ENCODE results near the gene USP44.

USP44 gene

DNA sequence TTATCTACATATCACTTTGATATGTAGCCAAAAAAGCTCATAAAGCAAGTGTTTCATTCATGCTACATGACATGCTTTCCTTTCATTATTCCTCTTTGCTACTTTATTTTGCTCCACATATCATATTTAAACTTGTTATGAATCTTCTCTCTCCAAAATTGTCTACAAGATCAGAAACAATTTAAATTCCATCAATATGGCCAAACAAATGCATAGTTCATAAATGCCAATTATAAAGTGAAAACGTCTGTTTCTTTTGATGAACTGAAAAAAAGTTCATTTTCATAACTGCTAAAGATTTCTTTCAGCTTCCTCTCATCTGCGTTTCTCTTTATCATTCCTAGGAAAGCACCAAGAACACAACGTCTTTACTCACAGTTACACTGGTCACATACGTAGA is 22.8 kb downstream of the USP44 start:
- no peak overlapping the region for H3K4me3 ChIP-seq (ENCODE audit: low read length)
- H3K27ac ChIP-seq (ENCODE audit: low read length): no peak overlapping the region
- H3K27me3 ChIP-seq (ENCODE audit: control insufficient read depth, insufficient read depth, low read length): no peaks in the 10 kb centered on the region

DNA sequence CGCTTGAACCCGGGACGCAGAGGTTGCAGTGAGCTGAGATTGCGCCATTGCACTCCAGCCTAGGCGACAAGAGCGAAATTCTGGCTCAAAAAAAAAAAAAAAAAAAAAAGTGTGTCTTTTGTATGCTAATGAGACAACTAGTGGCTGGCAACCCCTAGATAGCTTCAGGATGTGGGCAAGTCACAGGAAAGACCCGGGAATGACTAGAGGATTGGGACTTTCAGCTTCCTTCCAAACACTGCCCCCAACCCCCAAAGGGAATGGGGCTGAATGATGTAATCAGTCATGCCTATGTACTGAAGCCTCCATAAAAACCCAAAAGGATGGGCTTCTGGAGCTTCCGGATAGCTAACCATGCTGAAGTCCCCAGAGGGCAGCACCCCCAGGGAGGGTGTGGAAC is 28.6 kb downstream of the USP44 start:
- peak overlapping the region; percentile 18 for H3K27ac ChIP-seq (ENCODE audit: low read length)

More for the DNA sequence above, 22.8 kb downstream of the USP44 start:
- H3K36me3 ChIP-seq (ENCODE audit: control insufficient read depth, low read depth, low read length): peaks cover 64% of the 10 kb centered on the region
- H3K9ac ChIP-seq (ENCODE audit: low read length): no peak overlapping the region
- no peaks in the 10 kb centered on the region for H3K9me3 ChIP-seq (ENCODE audit: control insufficient read depth, low read depth, low read length)
- no peaks in the 10 kb centered on the region for H3K4me1 ChIP-seq (ENCODE audit: control insufficient read depth, low read depth, low read length)

GRCh38 chr12:95520816-95521215 is 30.5 kb downstream of the USP44 start:
- H3K9me3 ChIP-seq (ENCODE audit: control insufficient read depth, low read depth, low read length): no peaks in the 10 kb centered on the region
- H3K4me3 ChIP-seq (ENCODE audit: low read length): no peak overlapping the region
- H3K27ac ChIP-seq (ENCODE audit: low read length): no peak overlapping the region
- peaks cover 4% of the 10 kb centered on the region for H3K4me1 ChIP-seq (ENCODE audit: control insufficient read depth, low read depth, low read length)
- no peak overlapping the region for H3K9ac ChIP-seq (ENCODE audit: low read length)
- peaks cover 83% of the 10 kb centered on the region for H3K36me3 ChIP-seq (ENCODE audit: control insufficient read depth, low read depth, low read length)
- H3K27me3 ChIP-seq (ENCODE audit: control insufficient read depth, insufficient read depth, low read length): no peaks in the 10 kb centered on the region

More for the DNA sequence above, 28.6 kb downstream of the USP44 start:
- no peak overlapping the region for H3K4me3 ChIP-seq (ENCODE audit: low read length)
- H3K27me3 ChIP-seq (ENCODE audit: control insufficient read depth, insufficient read depth, low read length): no peaks in the 10 kb centered on the region
- H3K9me3 ChIP-seq (ENCODE audit: control insufficient read depth, low read depth, low read length): no peaks in the 10 kb centered on the region
- H3K36me3 ChIP-seq (ENCODE audit: control insufficient read depth, low read depth, low read length): peaks cover 70% of the 10 kb centered on the region
- H3K4me1 ChIP-seq (ENCODE audit: control insufficient read depth, low read depth, low read length): peaks cover 4% of the 10 kb centered on the region
- H3K9ac ChIP-seq (ENCODE audit: low read length): no peak overlapping the region

GRCh38 chr12:95518944-95519343 is 32.3 kb downstream of the USP44 start:
- no peaks in the 10 kb centered on the region for H3K9me3 ChIP-seq (ENCODE audit: control insufficient read depth, low read depth, low read length)
- H3K36me3 ChIP-seq (ENCODE audit: control insufficient read depth, low read depth, low read length): peaks cover 73% of the 10 kb centered on the region
- no peak overlapping the region for H3K27ac ChIP-seq (ENCODE audit: low read length)
- no peak overlapping the region for H3K9ac ChIP-seq (ENCODE audit: low read length)
- H3K27me3 ChIP-seq (ENCODE audit: control insufficient read depth, insufficient read depth, low read length): no peaks in the 10 kb centered on the region
- H3K4me1 ChIP-seq (ENCODE audit: control insufficient read depth, low read depth, low read length): peaks cover 4% of the 10 kb centered on the region
- no peak overlapping the region for H3K4me3 ChIP-seq (ENCODE audit: low read length)

GRCh38 chr12:95517246-95517645 is 34.0 kb downstream of the USP44 start:
- Histone ChIP-seq H3K9me3 (ENCODE audit: control insufficient read depth, low read depth, low read length) (no peaks in the 10 kb centered on the region), H3K4me1 (ENCODE audit: control insufficient read depth, low read depth, low read length) (no peaks in the 10 kb centered on the region), H3K9ac (ENCODE audit: low read length) (no peak overlapping the region), H3K36me3 (ENCODE audit: control insufficient read depth, low read depth, low read length) (peaks cover 74% of the 10 kb centered on the region), H3K27me3 (ENCODE audit: control insufficient read depth, insufficient read depth, low read length) (no peaks in the 10 kb centered on the region), H3K27ac (ENCODE audit: low read length) (no peak overlapping the region), H3K4me3 (ENCODE audit: low read length) (no peak overlapping the region)

DNA sequence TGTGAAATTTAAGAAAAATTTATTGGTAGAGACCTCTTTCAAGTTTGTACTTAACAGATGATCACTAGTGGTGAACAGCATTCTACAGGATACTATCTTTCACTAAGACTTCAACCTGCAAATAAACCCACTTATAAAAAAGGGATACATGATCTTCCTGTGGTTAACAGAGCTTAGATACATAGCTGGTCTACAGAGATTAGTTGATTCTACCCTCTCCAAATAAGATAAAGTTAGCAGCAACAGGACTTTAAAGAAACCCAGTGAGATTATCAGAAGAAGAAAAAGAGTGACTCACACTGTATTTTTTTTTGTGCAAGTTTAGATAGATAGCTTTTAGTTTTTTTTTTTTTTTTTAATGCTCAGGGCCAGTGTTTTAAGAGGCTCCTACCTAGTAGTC is 34.5 kb downstream of the USP44 start:
- H3K4me3 ChIP-seq (ENCODE audit: low read length): no peak overlapping the region
- no peaks in the 10 kb centered on the region for H3K27me3 ChIP-seq (ENCODE audit: control insufficient read depth, insufficient read depth, low read length)
- H3K36me3 ChIP-seq (ENCODE audit: control insufficient read depth, low read depth, low read length): peaks cover 74% of the 10 kb centered on the region
- H3K4me1 ChIP-seq (ENCODE audit: control insufficient read depth, low read depth, low read length): no peaks in the 10 kb centered on the region
- no peak overlapping the region for H3K9ac ChIP-seq (ENCODE audit: low read length)
- H3K27ac ChIP-seq (ENCODE audit: low read length): no peak overlapping the region
- H3K9me3 ChIP-seq (ENCODE audit: control insufficient read depth, low read depth, low read length): no peaks in the 10 kb centered on the region

GRCh38 chr12:95515197-95515596 is 36.1 kb downstream of the USP44 start:
- peaks cover 71% of the 10 kb centered on the region for H3K36me3 ChIP-seq (ENCODE audit: control insufficient read depth, low read depth, low read length)
- no peaks in the 10 kb centered on the region for H3K9me3 ChIP-seq (ENCODE audit: control insufficient read depth, low read depth, low read length)
- H3K27me3 ChIP-seq (ENCODE audit: control insufficient read depth, insufficient read depth, low read length): no peaks in the 10 kb centered on the region
- no peaks in the 10 kb centered on the region for H3K4me1 ChIP-seq (ENCODE audit: control insufficient read depth, low read depth, low read length)
- no peak overlapping the region for H3K27ac ChIP-seq (ENCODE audit: low read length)
- H3K9ac ChIP-seq (ENCODE audit: low read length): no peak overlapping the region
- H3K4me3 ChIP-seq (ENCODE audit: low read length): no peak overlapping the region

DNA sequence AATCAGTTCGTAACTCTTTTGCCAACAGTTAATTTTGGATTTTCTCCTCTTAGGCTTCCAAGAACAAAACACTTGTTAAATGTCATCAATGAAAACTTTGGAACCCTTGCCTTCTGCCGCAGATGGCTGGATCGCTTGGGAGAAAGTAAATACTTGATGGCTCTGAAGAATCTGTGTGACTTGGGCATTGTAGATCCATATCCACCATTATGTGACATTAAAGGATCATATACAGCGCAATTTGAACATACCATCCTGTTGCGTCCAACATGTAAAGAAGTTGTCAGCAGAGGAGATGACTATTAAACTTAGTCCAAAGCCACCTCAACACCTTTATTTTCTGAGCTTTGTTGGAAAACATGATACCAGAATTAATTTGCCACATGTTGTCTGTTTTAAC is 37.7 kb downstream of the USP44 start:
- peaks cover 70% of the 10 kb centered on the region for H3K36me3 ChIP-seq (ENCODE audit: control insufficient read depth, low read depth, low read length)
- H3K27me3 ChIP-seq (ENCODE audit: control insufficient read depth, insufficient read depth, low read length): no peaks in the 10 kb centered on the region
- no peak overlapping the region for H3K27ac ChIP-seq (ENCODE audit: low read length)

GRCh38 chr12:95511977-95512376 is 39.3 kb downstream of the USP44 start:
- Histone ChIP-seq H3K9ac (ENCODE audit: low read length) (no peak overlapping the region), H3K27me3 (ENCODE audit: control insufficient read depth, insufficient read depth, low read length) (no peaks in the 10 kb centered on the region), H3K27ac (ENCODE audit: low read length) (no peak overlapping the region), H3K4me3 (ENCODE audit: low read length) (no peak overlapping the region), H3K36me3 (ENCODE audit: control insufficient read depth, low read depth, low read length) (peaks cover 71% of the 10 kb centered on the region), H3K4me1 (ENCODE audit: control insufficient read depth, low read depth, low read length) (no peaks in the 10 kb centered on the region), H3K9me3 (ENCODE audit: control insufficient read depth, low read depth, low read length) (no peaks in the 10 kb centered on the region)

More for the DNA sequence above, 37.7 kb downstream of the USP44 start:
- Histone ChIP-seq H3K4me1 (ENCODE audit: control insufficient read depth, low read depth, low read length) (no peaks in the 10 kb centered on the region), H3K4me3 (ENCODE audit: low read length) (no peak overlapping the region), H3K9me3 (ENCODE audit: control insufficient read depth, low read depth, low read length) (no peaks in the 10 kb centered on the region), H3K9ac (ENCODE audit: low read length) (no peak overlapping the region)

- H3K9me3 ChIP-seq (ENCODE audit: control insufficient read depth, low read depth, low read length): no peaks in the 10 kb centered on the region
- H3K4me1 ChIP-seq (ENCODE audit: control insufficient read depth, low read depth, low read length): no peaks in the 10 kb centered on the region
- H3K27ac ChIP-seq (ENCODE audit: low read length): no peak overlapping the region
- H3K4me3 ChIP-seq (ENCODE audit: low read length): no peak overlapping the region
- H3K27me3 ChIP-seq (ENCODE audit: control insufficient read depth, insufficient read depth, low read length): no peaks in the 10 kb centered on the region
- no peak overlapping the region for H3K9ac ChIP-seq (ENCODE audit: low read length)
- peaks cover 76% of the 10 kb centered on the region for H3K36me3 ChIP-seq (ENCODE audit: control insufficient read depth, low read depth, low read length)
Measured at GRCh38 chr12:95509300-95509699, 42.0 kb downstream of the USP44 start.

GRCh38 chr12:95506707-95507523 is 44.4 kb downstream of the USP44 start:
- Histone ChIP-seq H3K4me3 (ENCODE audit: low read length) (no peak overlapping the region), H3K4me1 (ENCODE audit: control insufficient read depth, low read depth, low read length) (no peaks in the 10 kb centered on the region), H3K9me3 (ENCODE audit: control insufficient read depth, low read depth, low read length) (no peaks in the 10 kb centered on the region), H3K36me3 (ENCODE audit: control insufficient read depth, low read depth, low read length) (peaks cover 71% of the 10 kb centered on the region), H3K9ac (ENCODE audit: low read length) (no peak overlapping the region), H3K27me3 (ENCODE audit: control insufficient read depth, insufficient read depth, low read length) (no peaks in the 10 kb centered on the region), H3K27ac (ENCODE audit: low read length) (no peak overlapping the region)

- no peaks in the 10 kb centered on the region for H3K4me1 ChIP-seq (ENCODE audit: control insufficient read depth, low read depth, low read length)
- H3K36me3 ChIP-seq (ENCODE audit: control insufficient read depth, low read depth, low read length): peaks cover 55% of the 10 kb centered on the region
- no peak overlapping the region for H3K9ac ChIP-seq (ENCODE audit: low read length)
- no peaks in the 10 kb centered on the region for H3K27me3 ChIP-seq (ENCODE audit: control insufficient read depth, insufficient read depth, low read length)
- H3K9me3 ChIP-seq (ENCODE audit: control insufficient read depth, low read depth, low read length): no peaks in the 10 kb centered on the region
- no peak overlapping the region for H3K27ac ChIP-seq (ENCODE audit: low read length)
- H3K4me3 ChIP-seq (ENCODE audit: low read length): no peak overlapping the region
Measured at GRCh38 chr12:95505039-95505438, 46.2 kb downstream of the USP44 start.
